Osteocyte (in vitro differentiated cells): ENCODE results near the gene DEPDC4. TPM values are rescaled to one million over a fixed set of nuclear protein-coding genes. Genes with fewer than 3 reads are reported as not detected.
"Not testable (repeated sequence)": the region's sequence is repeated elsewhere in the genome, so short reads cannot be mapped to it uniquely, and the experiment has no call there.

Source experiments
- DNase-seq: peaks from one replicate; pipeline ENCODE4 v3.0.0; 2021; ENCODE audit warnings: mixed read lengths; ENCODE audit not compliant: unreplicated experiment; ENCODE audit errors: extremely low spot score
- H3K27ac Mint-ChIP-seq: one replicate; pipeline ENCODE4 v1.8.0; 2021; ENCODE audit warnings: mild to moderate bottlenecking, mixed read lengths; ENCODE audit not compliant: unreplicated experiment
- H3K27me3 Mint-ChIP-seq: one replicate; pipeline ENCODE4 v1.8.0; 2021; ENCODE audit warnings: mixed read lengths; ENCODE audit not compliant: unreplicated experiment
- H3K36me3 Mint-ChIP-seq: one replicate; pipeline ENCODE4 v1.8.0; 2021; ENCODE audit warnings: mixed read lengths; ENCODE audit not compliant: unreplicated experiment
- H3K4me1 Mint-ChIP-seq: one replicate; pipeline ENCODE4 v1.8.0; 2021; ENCODE audit warnings: mixed read lengths; ENCODE audit not compliant: unreplicated experiment
- H3K4me3 Mint-ChIP-seq: one replicate; pipeline ENCODE4 v1.8.0; 2021; ENCODE audit warnings: mild to moderate bottlenecking, moderate library complexity, mixed read lengths; ENCODE audit not compliant: unreplicated experiment
- H3K9me3 Mint-ChIP-seq: one replicate; pipeline ENCODE4 v1.8.0; 2021; ENCODE audit warnings: mixed read lengths; ENCODE audit not compliant: unreplicated experiment
- CTCF ChIP-seq: fragments of 200-600 bp; sonication (generic); IDR thresholded peaks from 2 replicates; pipeline ENCODE4 v1.5.0; 2021; ENCODE audit warnings: antibody characterized with exemption, mild to moderate bottlenecking, moderate library complexity
- total RNA-seq: library from RNA; stranded (reverse); gene quantifications from 2 replicates; pipeline ENCODE4 v1.2.1, GENCODE V29; 2021

The DEPDC4 gene
- total RNA-seq, 1 donor from 2014 or later: 1.4 TPM

GRCh38 chr12:100295764-100296555 is 29.1 kb upstream of the DEPDC4 start:
- Mint-ChIP-seq H3K4me1 (no peaks in the 10 kb centered on the region), H3K4me3 (no peak overlapping the region), H3K36me3 (peaks cover 36% of the 10 kb centered on the region), H3K27me3 (no peaks in the 10 kb centered on the region), H3K27ac (no peak overlapping the region), H3K9me3 (peaks cover 5% of the 10 kb centered on the region)
- no peak for TF ChIP-seq CTCF
- no peak for DNase-seq

- not testable (repeated sequence) for H3K9me3 Mint-ChIP-seq, DNase-seq, H3K27me3 Mint-ChIP-seq, H3K4me1 Mint-ChIP-seq, H3K4me3 Mint-ChIP-seq, H3K27ac Mint-ChIP-seq
- H3K36me3 Mint-ChIP-seq: peaks cover 21% of the 10 kb centered on the region
These were observed 27.5 kb upstream of the DEPDC4 start for GRCh38 chr12:100294366-100294765.

DNA sequence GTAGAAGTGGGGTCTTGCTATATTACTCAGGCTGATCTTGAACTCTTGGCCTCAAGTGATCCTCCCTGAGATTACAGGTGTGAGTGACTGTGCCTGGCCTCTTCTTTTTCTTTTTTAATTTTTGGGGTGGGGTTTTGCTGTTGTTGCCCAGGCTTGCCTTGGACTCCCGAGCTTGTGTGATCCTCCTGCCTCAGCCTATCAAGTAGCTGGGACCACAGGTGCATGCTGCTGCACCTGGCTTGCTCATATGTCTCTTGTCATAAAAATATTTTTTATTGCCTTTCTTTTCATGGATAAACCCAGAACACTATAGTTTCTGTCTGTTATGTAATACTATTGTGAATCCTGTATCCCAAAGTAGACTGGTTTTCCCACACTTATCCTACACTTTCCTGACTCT is 26.1 kb upstream of the DEPDC4 start:
- no peaks in the 10 kb centered on the region for H3K4me1 Mint-ChIP-seq
- no peak overlapping the region for H3K27ac Mint-ChIP-seq
- no peak for DNase-seq
- H3K9me3 Mint-ChIP-seq: no peaks in the 10 kb centered on the region
- H3K27me3 Mint-ChIP-seq: no peaks in the 10 kb centered on the region
- H3K4me3 Mint-ChIP-seq: no peak overlapping the region
- no peak for TF ChIP-seq CTCF
- peaks cover 13% of the 10 kb centered on the region for H3K36me3 Mint-ChIP-seq

DNA sequence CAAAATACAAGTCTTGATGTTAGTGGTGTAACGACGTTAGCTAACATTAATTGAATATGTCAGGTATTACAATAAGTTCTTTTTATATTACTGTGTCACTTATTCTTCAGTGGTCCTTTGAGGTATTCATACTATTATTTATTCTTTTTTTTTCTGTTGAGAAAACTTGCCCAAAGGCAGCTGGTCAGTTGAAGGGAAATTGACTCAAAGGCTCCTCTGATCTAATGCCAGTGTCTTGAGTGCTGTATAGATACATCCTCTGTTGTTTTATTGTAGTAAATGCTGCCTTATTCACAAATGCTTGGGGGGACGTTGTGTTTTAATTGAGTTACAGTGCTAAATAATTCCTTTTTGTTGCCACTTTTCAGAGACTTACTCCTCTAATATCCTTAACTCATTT is 23.1 kb upstream of the DEPDC4 start:
- H3K4me3 Mint-ChIP-seq: no peak overlapping the region
- peaks cover 14% of the 10 kb centered on the region for H3K36me3 Mint-ChIP-seq
- H3K4me1 Mint-ChIP-seq: no peaks in the 10 kb centered on the region
- TF ChIP-seq CTCF: no peak
- no peak for DNase-seq
- no peaks in the 10 kb centered on the region for H3K9me3 Mint-ChIP-seq
- H3K27ac Mint-ChIP-seq: no peak overlapping the region
- H3K27me3 Mint-ChIP-seq: no peaks in the 10 kb centered on the region

DNA sequence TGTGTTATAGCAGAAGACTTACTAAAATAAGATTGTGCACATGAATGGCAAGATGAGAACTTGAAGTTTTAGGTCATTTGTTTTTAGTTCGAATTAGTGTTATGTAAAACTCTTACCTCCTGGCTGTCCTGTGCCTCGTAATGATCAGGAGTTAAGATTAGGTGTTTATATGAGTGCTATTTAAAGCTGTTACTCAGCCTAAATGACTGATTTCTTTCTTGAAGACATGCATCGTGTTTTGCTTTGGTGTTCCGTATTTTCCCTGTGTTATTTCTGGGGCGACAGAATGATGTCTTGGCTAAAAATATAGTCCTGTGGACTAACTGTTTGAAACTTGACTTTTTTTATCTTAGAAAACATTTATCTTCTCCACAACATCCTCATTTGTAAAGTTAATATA is 22.2 kb upstream of the DEPDC4 start:
- H3K4me1 Mint-ChIP-seq: no peaks in the 10 kb centered on the region
- H3K27ac Mint-ChIP-seq: no peak overlapping the region
- no peaks in the 10 kb centered on the region for H3K9me3 Mint-ChIP-seq
- H3K36me3 Mint-ChIP-seq: peaks cover 14% of the 10 kb centered on the region
- no peak for DNase-seq
- no peak for TF ChIP-seq CTCF
- no peaks in the 10 kb centered on the region for H3K27me3 Mint-ChIP-seq
- no peak overlapping the region for H3K4me3 Mint-ChIP-seq

DNA sequence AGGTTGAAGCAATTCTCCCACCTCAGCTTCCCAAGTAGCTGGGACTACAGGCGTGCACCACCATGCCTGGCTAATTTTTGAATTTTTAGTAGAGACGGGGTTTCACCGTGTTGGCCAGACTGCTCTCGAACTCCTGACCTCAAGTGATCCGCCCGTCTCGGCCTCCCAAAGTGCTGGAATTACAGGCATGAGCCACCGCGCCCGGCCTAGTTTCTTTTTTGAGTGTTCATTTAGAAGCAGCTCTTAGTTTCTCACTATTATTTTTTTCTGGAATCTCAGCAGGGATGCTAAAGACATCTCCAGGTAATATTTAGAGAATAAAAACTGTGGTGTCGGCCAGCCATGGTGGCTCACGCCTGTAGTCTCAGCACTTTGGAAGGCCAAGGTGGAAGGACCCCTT is 17.7 kb upstream of the DEPDC4 start:
- H3K36me3 Mint-ChIP-seq, H3K4me1 Mint-ChIP-seq, H3K9me3 Mint-ChIP-seq: not testable (repeated sequence)

More for the DNA sequence above, 17.7 kb upstream of the DEPDC4 start:
- DNase-seq, H3K27me3 Mint-ChIP-seq, H3K27ac Mint-ChIP-seq, H3K4me3 Mint-ChIP-seq: not testable (repeated sequence)
